Peyer's patch (tissue), 4 donors: ENCODE data around the gene RITA1. TPM values are rescaled to one million over a fixed set of nuclear protein-coding genes. Genes with fewer than 3 reads are reported as not detected.

Source experiments
- DNase-seq, 3 donors: peaks; one replicate each; pipeline ENCODE4 v3.0.0-alpha.2; 2017 to 2019
- H3K27ac ChIP-seq, 4 donors: fragments of 200-600 bp; sonication (generic); one replicate each; pipeline ENCODE4 v1.5.1; 2016 to 2019
- H3K27me3 ChIP-seq, 2 donors: fragments of 200-600 bp; sonication (generic); one replicate each; pipeline ENCODE4 v1.5.1; 2019
- H3K36me3 ChIP-seq, 3 donors: fragments of 200-600 bp; sonication (generic); one replicate each; pipeline ENCODE4 v1.5.1; 2016 to 2019
- H3K4me1 ChIP-seq, 4 donors: fragments of 200-600 bp; sonication (generic); one replicate each; pipeline ENCODE4 v1.5.1; 2016 to 2019
- H3K4me3 ChIP-seq, 4 donors: fragments of 200-600 bp; sonication (generic); 1 replicate in 3 of 4; 2 replicates in 1 of 4; pipeline ENCODE4 v1.5.1; 2016 to 2019; ENCODE audit warnings: mild to moderate bottlenecking in 1 of 4
- H3K9me3 ChIP-seq, 4 donors: fragments of 200-600 bp; sonication (generic); one replicate each; pipeline ENCODE4 v1.5.1; 2016 to 2019; ENCODE audit warnings: mild to moderate bottlenecking in 1 of 4
- POLR2A ChIP-seq, 2 donors: fragments of 450-650 bp; IDR thresholded peaks; one replicate each; pipeline ENCODE4 v1.5.1; 2017; ENCODE audit warnings: antibody characterized with exemption in 2 of 2, mild to moderate bottlenecking in 2 of 2, moderate library complexity in 2 of 2
- small RNA-seq, 2 donors: library from RNA; depleted of rRNA; stranded (forward); fragments of <200 nt; gene quantifications; one replicate each; pipeline ENCODE3, GENCODE V24; 2016
- total RNA-seq, 4 donors: library from RNA; depleted of rRNA; stranded (reverse); fragments of >200 nt; gene quantifications; one replicate each; pipeline ENCODE4 v1.1.0, GENCODE V29; 2016
- TF ChIP-seq, protein P1 (sequence below), 6 experiments: fragments of 450-650 bp in 4 of 6; fragments of 200-600 bp in 2 of 6; sonication (generic) in 1 of 6; IDR thresholded peaks; one replicate each; pipeline ENCODE4 v1.5.1; 2017 to 2019; ENCODE audit warnings: antibody characterized with exemption in 6 of 6, mild to moderate bottlenecking in 3 of 6, moderate library complexity in 1 of 6

Gene RITA1
- total RNA-seq, 4 donors from 2014 or later = 5.0 to 36.6 (median 33.4) TPM

DNA sequence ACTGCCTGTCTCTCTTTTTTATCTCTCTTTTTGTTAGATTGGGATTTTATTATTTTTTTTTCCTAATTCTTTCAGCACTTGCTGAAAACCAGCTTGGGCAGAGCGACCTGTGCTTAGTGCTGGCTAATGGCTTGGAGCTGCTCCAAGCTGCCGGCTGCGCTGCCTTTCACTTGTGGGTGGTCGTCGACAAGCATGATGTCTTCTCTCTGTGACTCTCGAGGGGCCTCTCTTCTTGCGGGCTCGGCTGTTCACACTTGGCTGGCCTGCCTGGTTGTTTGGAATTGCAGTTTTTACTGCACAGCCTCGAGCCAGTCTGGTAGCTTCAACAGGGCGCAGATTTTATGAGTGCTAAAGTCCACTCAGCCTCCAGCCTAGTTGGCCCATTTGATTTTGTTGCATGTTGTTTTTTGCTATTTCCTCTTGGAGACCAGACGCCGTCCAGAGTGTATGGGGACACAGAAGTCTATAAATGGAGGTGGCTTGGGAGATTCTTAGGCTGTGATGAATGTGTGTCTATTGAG lies 54.4 kb downstream of the RITA1 start:
- TF ChIP-seq POLR2A (IDR thresholded peaks at IDR 0.05) = peak in 1 of 2 donors; percentile 29
- TF ChIP-seq, protein P1, sequence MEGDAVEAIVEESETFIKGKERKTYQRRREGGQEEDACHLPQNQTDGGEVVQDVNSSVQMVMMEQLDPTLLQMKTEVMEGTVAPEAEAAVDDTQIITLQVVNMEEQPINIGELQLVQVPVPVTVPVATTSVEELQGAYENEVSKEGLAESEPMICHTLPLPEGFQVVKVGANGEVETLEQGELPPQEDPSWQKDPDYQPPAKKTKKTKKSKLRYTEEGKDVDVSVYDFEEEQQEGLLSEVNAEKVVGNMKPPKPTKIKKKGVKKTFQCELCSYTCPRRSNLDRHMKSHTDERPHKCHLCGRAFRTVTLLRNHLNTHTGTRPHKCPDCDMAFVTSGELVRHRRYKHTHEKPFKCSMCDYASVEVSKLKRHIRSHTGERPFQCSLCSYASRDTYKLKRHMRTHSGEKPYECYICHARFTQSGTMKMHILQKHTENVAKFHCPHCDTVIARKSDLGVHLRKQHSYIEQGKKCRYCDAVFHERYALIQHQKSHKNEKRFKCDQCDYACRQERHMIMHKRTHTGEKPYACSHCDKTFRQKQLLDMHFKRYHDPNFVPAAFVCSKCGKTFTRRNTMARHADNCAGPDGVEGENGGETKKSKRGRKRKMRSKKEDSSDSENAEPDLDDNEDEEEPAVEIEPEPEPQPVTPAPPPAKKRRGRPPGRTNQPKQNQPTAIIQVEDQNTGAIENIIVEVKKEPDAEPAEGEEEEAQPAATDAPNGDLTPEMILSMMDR (IDR thresholded peaks at IDR 0.05) = no peak
- peak in 2 of 3 donors; percentile 73 to 83 for DNase-seq
- no peaks in the 10 kb centered on the region for H3K27me3 ChIP-seq
- peaks cover 0 to 5% (median 0%) of the 10 kb centered on the region in 3 donors for H3K36me3 ChIP-seq
- H3K4me1 ChIP-seq = peaks cover 0 to 89% (median 24%) of the 10 kb centered on the region in 4 donors
- H3K9me3 ChIP-seq = no peaks in the 10 kb centered on the region
- H3K27ac ChIP-seq = peak overlapping the region in 3 of 4 donors; percentile 70 to 94 (median 93)
- H3K4me3 ChIP-seq = no peak overlapping the region

DNA sequence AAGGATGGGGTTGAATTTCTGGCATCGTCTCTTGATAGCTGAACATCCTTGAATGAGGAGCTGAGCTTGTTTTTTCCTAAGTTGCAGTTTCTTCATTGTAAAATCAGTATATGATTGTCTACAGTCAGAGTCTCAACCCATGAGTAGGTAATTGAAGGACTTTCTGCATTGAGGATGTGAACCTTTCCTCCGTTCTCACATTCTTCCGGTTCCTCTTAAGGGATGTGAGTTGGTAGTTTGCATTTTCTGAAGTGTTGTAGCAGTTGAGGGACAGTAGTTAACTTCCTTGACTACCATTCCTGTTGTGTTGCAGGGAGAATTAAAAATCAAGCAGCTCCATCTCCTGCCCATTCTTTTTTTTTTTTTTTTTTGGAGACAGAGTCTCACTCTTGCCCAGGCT lies 54.9 kb downstream of the RITA1 start:
- TF ChIP-seq POLR2A (IDR thresholded peaks at IDR 0.05) = no peak
- TF ChIP-seq, protein P1 (IDR thresholded peaks at IDR 0.05) = no peak
- H3K9me3 ChIP-seq = no peaks in the 10 kb centered on the region
- H3K27ac ChIP-seq = peak overlapping the region; percentile 1 to 94 (median 82)
- H3K36me3 ChIP-seq = peaks cover 0 to 5% (median 0%) of the 10 kb centered on the region in 3 donors
- H3K27me3 ChIP-seq = no peaks in the 10 kb centered on the region
- peak in 1 of 3 donors; percentile 16 for DNase-seq
- no peak overlapping the region for H3K4me3 ChIP-seq
- peaks cover 0 to 92% (median 24%) of the 10 kb centered on the region in 4 donors for H3K4me1 ChIP-seq

DNA sequence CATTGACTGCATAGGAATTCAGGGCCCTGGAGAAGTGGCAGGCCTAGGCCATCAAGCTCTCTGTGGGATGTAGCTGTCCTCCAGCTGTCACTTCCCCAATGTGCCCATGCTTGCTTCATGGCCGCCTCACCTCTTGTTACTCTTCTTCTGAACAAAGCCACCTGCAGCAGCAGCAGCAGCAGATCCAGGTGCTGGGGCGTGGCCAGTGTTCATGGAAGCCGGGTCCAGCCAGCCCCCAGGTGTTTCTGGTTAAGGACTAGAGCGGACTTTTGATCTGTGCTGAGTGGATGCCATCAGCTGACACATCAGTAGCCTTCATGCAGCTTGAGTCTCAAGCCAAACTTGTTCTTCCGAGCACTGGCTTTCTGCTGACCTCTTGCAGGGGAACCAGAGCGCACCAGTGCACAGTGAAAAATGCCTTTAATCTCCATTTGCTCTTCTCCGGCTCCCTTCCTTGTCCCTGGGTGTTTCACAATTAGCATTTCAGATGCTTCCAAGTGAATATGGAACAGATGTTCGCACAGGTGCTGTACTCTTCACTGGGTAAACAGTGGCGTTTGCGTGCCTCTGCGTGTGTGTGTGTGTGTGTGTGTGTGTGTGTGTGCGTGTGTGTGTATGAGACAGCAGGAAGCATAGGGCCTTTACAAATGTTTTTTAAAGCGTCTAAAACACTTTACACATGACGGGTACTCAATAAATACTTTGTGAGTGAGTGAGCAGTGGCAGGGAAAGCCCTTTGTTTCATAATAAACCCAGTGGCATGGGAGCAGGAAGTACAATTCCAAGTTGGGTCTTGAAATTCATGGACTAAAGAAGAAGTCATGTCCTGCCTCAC lies 55.9 kb downstream of the RITA1 start:
- Histone ChIP-seq H3K27me3 (no peaks in the 10 kb centered on the region), H3K9me3 (no peaks in the 10 kb centered on the region), H3K4me3 (peak overlapping the region in 1 of 4 donors; percentile 11), H3K4me1 (peaks cover 0 to 95% (median 27%) of the 10 kb centered on the region in 4 donors), H3K36me3 (peaks cover 0 to 5% (median 0%) of the 10 kb centered on the region in 3 donors), H3K27ac (peak overlapping the region; percentile 1 to 94 (median 82))
- no peak for TF ChIP-seq POLR2A (IDR thresholded peaks at IDR 0.05)
- TF ChIP-seq, protein P1 (IDR thresholded peaks at IDR 0.05) = no peak
- DNase-seq = peak in 2 of 3 donors; percentile 83 to 88

Small RNA genes within 50 kb of the gene (small RNA-seq; reads per million reads assigned to genes)
- gene MIR7106 (0 reads per million in 2 donors), gene RF00019 (0 reads per million in 2 donors)

Other genes starting within 250 kb of the RITA1 start
- gene OAS3, start 247.2 kb upstream of the RITA1 start, total RNA-seq = 10 to 100 TPM in 3 of 4 donors, 1 to 10 TPM in 1; 7.1 to 53.6 (median 16.7) TPM
- gene OAS2, start 207.2 kb upstream of the RITA1 start, total RNA-seq = 10 to 100 TPM in 1 of 4 donors, 1 to 10 TPM in 3; 1.3 to 18.2 (median 3.5) TPM
- gene DTX1, start 129.0 kb upstream of the RITA1 start, total RNA-seq = 10 to 100 TPM in 1 of 4 donors, 1 to 10 TPM in 3; 3.1 to 33.8 (median 5.3) TPM
- 1 to 10 TPM in 3 of 4 donors, under 1 TPM in 1; 0.85 to 4.4 (median 3.9) TPM for gene RASAL1, start 50.0 kb upstream of the RITA1 start, total RNA-seq
- gene CFAP73, start 36.0 kb upstream of the RITA1 start, total RNA-seq = not detected
- 100 to 1,000 TPM in 1 of 4 donors, 10 to 100 TPM in 3; 62.0 to 126 (median 66.5) TPM for gene DDX54, start 243 bp upstream of the RITA1 start, total RNA-seq
- gene TPCN1, start 35.7 kb downstream of the RITA1 start, total RNA-seq = 100 to 1,000 TPM in 3 of 4 donors, 10 to 100 TPM in 1; 66.7 to 199 (median 112) TPM
- 100 to 1,000 TPM in 2 of 4 donors, 10 to 100 TPM in 2; 49.5 to 112 (median 101) TPM for gene SLC8B1, start 149.4 kb downstream of the RITA1 start, total RNA-seq
- 10 to 100 TPM; 17.0 to 32.4 (median 24.1) TPM for gene PLBD2, start 172.9 kb downstream of the RITA1 start, total RNA-seq
- gene SDS, start 218.2 kb downstream of the RITA1 start, total RNA-seq = not detected
- 10 to 100 TPM in 3 of 4 donors, 1 to 10 TPM in 1; 7.5 to 21.5 (median 11.4) TPM for gene SDSL, start 236.7 kb downstream of the RITA1 start, total RNA-seq